A549 (cell line): ENCODE results near the gene CHRDL1.

Experiments used
- CEBPB ChIP-seq, 2 experiments: fragments of >200 bp in 1 of 2; sonication (Bioruptor Twin) in 1 of 2; formaldehyde crosslinking in 1 of 2; IDR thresholded peaks; 2 replicates each; pipeline ENCODE4 v1.6.1; 2012 to 2016
- CHD4 ChIP-seq: fragments of 200-600 bp; sonication (generic); IDR thresholded peaks from 2 replicates; pipeline ENCODE4 v1.6.1; 2016; ENCODE audit warnings: antibody characterized with exemption, mild to moderate bottlenecking, borderline replicate concordance
- CTCF ChIP-seq: fragments of >200 bp; sonication (Bioruptor Twin); formaldehyde crosslinking; IDR thresholded peaks from 3 replicates; pipeline ENCODE4 v1.5.1; 2016
- ELK1 ChIP-seq: fragments of 150-350 bp; IDR thresholded peaks from 2 replicates; pipeline ENCODE4 v1.6.1; 2014; ENCODE audit warnings: low read depth, mild to moderate bottlenecking, low read length
- FOSL2 ChIP-seq, 2 experiments: fragments of 450-650 bp in 1 of 2; fragments of >200 bp in 1 of 2; sonication (Bioruptor Twin) in 1 of 2; formaldehyde crosslinking; IDR thresholded peaks; 2 replicates each; pipeline versions ENCODE4 v1.5.0 to v1.6.1; 2016 to 2020; ENCODE audit warnings: mild to moderate bottlenecking in 1 of 2, moderate library complexity in 1 of 2
- HDAC2 ChIP-seq: fragments of 200-600 bp; sonication (generic); IDR thresholded peaks from 2 replicates; pipeline ENCODE4 v1.6.1; 2016
- KDM1A ChIP-seq: fragments of 200-600 bp; sonication (generic); IDR thresholded peaks from 2 replicates; pipeline ENCODE4 v1.6.1; 2016; ENCODE audit warnings: low read depth, mild to moderate bottlenecking
- MAX ChIP-seq: IDR thresholded peaks from 2 replicates; pipeline ENCODE4 v1.6.1; 2012
- PBX3 ChIP-seq: IDR thresholded peaks from 2 replicates; pipeline ENCODE4 v1.6.1; 2012
- POLR2A ChIP-seq: IDR thresholded peaks from 2 replicates; pipeline ENCODE4 v1.6.1; 2012; ENCODE audit warnings: mild to moderate bottlenecking, low read length
- RCOR1 ChIP-seq: fragments of 150-350 bp; IDR thresholded peaks from 2 replicates; pipeline ENCODE4 v1.6.1; 2014; ENCODE audit warnings: antibody characterized with exemption, low read length, low read depth
- RFX5 ChIP-seq: fragments of 450-650 bp; IDR thresholded peaks from 2 replicates; pipeline ENCODE4 v1.7.1; 2014; ENCODE audit warnings: antibody characterized with exemption, mild to moderate bottlenecking, moderate library complexity
- SREBF2 ChIP-seq: fragments of 450-650 bp; IDR thresholded peaks from 2 replicates; pipeline ENCODE4 v1.6.1; 2014; ENCODE audit warnings: mild to moderate bottlenecking, moderate library complexity
- USF2 ChIP-seq: fragments of 450-650 bp; IDR thresholded peaks from 2 replicates; pipeline ENCODE4 v1.6.1; 2014; ENCODE audit warnings: antibody characterized with exemption

GRCh38 chrX:110669572-110669971 is 126.0 kb downstream of the CHRDL1 start:
- TF ChIP-seq CTCF = no peak
- no peak for TF ChIP-seq POLR2A
- no peak for TF ChIP-seq FOSL2 (IDR thresholded peaks at IDR 0.05)
- no peak for TF ChIP-seq FOSL2 (CRISPR knock-in tag; IDR thresholded peaks at IDR 0.05)
- TF ChIP-seq SREBF2 = no peak
- TF ChIP-seq PBX3 = no peak
- no peak for TF ChIP-seq RFX5
- TF ChIP-seq ELK1 = no peak
- TF ChIP-seq KDM1A = no peak
- TF ChIP-seq CHD4 = no peak
- TF ChIP-seq HDAC2 = no peak
- TF ChIP-seq RCOR1 = no peak
- no peak for TF ChIP-seq MAX
- no peak for TF ChIP-seq CEBPB (IDR thresholded peaks at IDR 0.05)
- TF ChIP-seq USF2 = no peak
